Measurements from ENCODE around the gene FAM151A.

- no peak for TF ChIP-seq CTCF (IDR thresholded peaks at IDR 0.05)
- TF ChIP-seq POLR2A (IDR thresholded peaks at IDR 0.05), result no peak
These were observed 35.0 kb upstream of the FAM151A start for GRCh38 chr1:54658164-54658913.

Measured in testis (tissue), 2 donors.